ENCODE results near the gene TECRL. TPM values are rescaled to one million over a fixed set of nuclear protein-coding genes. Genes with fewer than 3 reads are reported as not detected.

TECRL gene
- total and polyA plus RNA-seq, 2 of the 4 experiments (the other 2 are of a cell fraction), result not detected

DNA sequence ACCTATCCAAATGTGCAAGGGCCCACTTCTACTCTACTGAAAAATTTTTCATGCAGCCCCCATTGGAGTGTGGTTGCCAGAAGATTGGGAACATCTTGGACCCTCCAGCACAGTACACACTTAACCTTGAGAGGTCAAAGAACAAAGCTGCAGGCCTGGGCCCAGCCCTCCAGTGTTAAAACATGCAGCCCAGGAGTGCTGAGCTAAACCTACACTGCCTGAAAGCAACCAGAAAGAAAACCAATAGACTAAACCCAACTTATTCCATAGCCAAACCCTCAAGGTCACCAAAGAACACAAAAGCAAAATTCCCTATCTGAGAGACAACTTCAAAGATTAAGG is 47.9 kb downstream of the TECRL start:
- ATAC-seq (ENCODE audit: low read depth), result no peak
- H2BK15ac ChIP-seq (ENCODE audit: low read depth, low read length), result no peak overlapping the region
- CTCF ChIA-PET, result no interaction called here
- no peak overlapping the region for H3K9ac ChIP-seq (ENCODE audit: low read depth, low read length)
- H3K4me2 ChIP-seq (ENCODE audit: low read depth, low read length), result no peak overlapping the region
- H3K9me3 ChIP-seq (ENCODE audit: control insufficient read depth, insufficient read depth, low read length), result peaks cover 6% of the 10 kb centered on the region; the same call in 1 of the 2 replicates
- no peak overlapping the region for H4K8ac ChIP-seq (ENCODE audit: low read depth in 2 of 2, low read length in 2 of 2)
- no peak overlapping the region for H2AK9ac ChIP-seq (replicated peaks; ENCODE audit: low read depth, low read length, poor library complexity)
- POLR2A ChIA-PET (ENCODE audit: unreplicated experiment), result no interaction called here
- no peak overlapping the region for H4K5ac ChIP-seq (ENCODE audit: low read depth, low read length)
- no peak overlapping the region for H3K4ac ChIP-seq (ENCODE audit: low read depth, low read length)
- H3K14ac ChIP-seq (replicated peaks; ENCODE audit: low read depth, low read length), result no peak overlapping the region
- H2BK20ac ChIP-seq (ENCODE audit: low read depth, low read length), result no peak overlapping the region
- DNase-seq, result no peak
- dilution Hi-C loops (cut with HindIII; ENCODE audit: low sequenced_read_pairs, unreplicated experiment) (no loop called here), intact Hi-C loops (cut with micrococcal nuclease) (no loop called here), in situ Hi-C loops (cut with MboI; ENCODE audit: low sequenced_read_pairs) (no loop called here)
- no peaks in the 10 kb centered on the region for H3K36me3 ChIP-seq (ENCODE audit: control insufficient read depth, insufficient read depth, low read length)
- H3K27ac ChIP-seq (ENCODE audit: insufficient read depth, low read length), result no peak overlapping the region
- no peak for TF ChIP-seq RCOR1 (IDR thresholded peaks at IDR 0.05; ENCODE audit: insufficient replicate concordance, low read length)
- H3K4me3 ChIP-seq (ENCODE audit: insufficient read depth, low read depth, low read length), result no peak overlapping the region
- no peaks in the 10 kb centered on the region for H3K9me1 ChIP-seq (ENCODE audit: insufficient read depth, low read length)
- H3K4me1 ChIP-seq (ENCODE audit: control insufficient read depth, insufficient read depth, low read length), result no peaks in the 10 kb centered on the region
- H3K27me3 ChIP-seq (ENCODE audit: control insufficient read depth, insufficient read depth, low read length), result no peaks in the 10 kb centered on the region
- H3K18ac ChIP-seq (ENCODE audit: low read depth, low read length), result no peak overlapping the region
- no peak overlapping the region for H4K91ac ChIP-seq (ENCODE audit: insufficient read depth, low read depth, low read length)
- H3K23ac ChIP-seq (ENCODE audit: low read depth, low read length), result no peak overlapping the region
- H2AK5ac ChIP-seq (ENCODE audit: low read depth, low read length), result no peak overlapping the region
- no peaks in the 10 kb centered on the region for H3K79me1 ChIP-seq (ENCODE audit: low read depth in 1 of 2, low read length in 2 of 2)
- H2AFZ ChIP-seq (replicated peaks; ENCODE audit: low read length, poor library complexity), result no peak overlapping the region
- no peaks in the 10 kb centered on the region for H4K20me1 ChIP-seq (ENCODE audit: insufficient read depth, low read length)
- H2BK120ac ChIP-seq (ENCODE audit: low read depth, low read length), result no peak overlapping the region
- BruUV-seq (replicated peaks), result no TSS peak
- H2BK5ac ChIP-seq (ENCODE audit: low read depth, low read length, poor library complexity, severe bottlenecking), result no peak overlapping the region
- H3K56ac ChIP-seq (ENCODE audit: extremely low read depth, insufficient read depth, low read length), result no peak overlapping the region
